GM12878 (cell line): Measurements from ENCODE around the gene NUTM2F. TPM values are rescaled to one million over a fixed set of nuclear protein-coding genes. Genes with fewer than 3 reads are reported as not detected.

Source experiments
- BRCA1 ChIP-seq: IDR thresholded peaks from 2 replicates; pipeline ENCODE4 v1.6.1; 2011; ENCODE audit warnings: low read depth, low read length, improper control_type of control experiment
- CREB1 ChIP-seq: IDR thresholded peaks from 2 replicates; pipeline ENCODE4 v1.6.1; 2012; ENCODE audit warnings: low read depth, mild to moderate bottlenecking, inconsistent platforms
- DPF2 ChIP-seq: fragments of 450-650 bp; IDR thresholded peaks from 2 replicates; pipeline ENCODE4 v1.6.1; 2017; ENCODE audit warnings: mild to moderate bottlenecking
- EGR1 ChIP-seq, 2 experiments: IDR thresholded peaks; 1 replicate in 1 of 2; 2 replicates in 1 of 2; pipeline ENCODE4 v1.6.1; 2011 to 2012; ENCODE audit warnings: low read depth in 2 of 2, low read length in 2 of 2, borderline replicate concordance in 1 of 2, mild to moderate bottlenecking in 1 of 2, moderate library complexity in 1 of 2
- HCFC1 ChIP-seq: fragments of 150-350 bp; IDR thresholded peaks from 2 replicates; pipeline ENCODE4 v1.6.1; 2014; ENCODE audit warnings: low read length
- RB1 ChIP-seq: fragments of 450-650 bp; formaldehyde crosslinking; IDR thresholded peaks from 2 replicates; pipeline ENCODE4 v1.6.1; 2017; ENCODE audit warnings: mild to moderate bottlenecking, borderline replicate concordance
- RCOR1 ChIP-seq: conservative IDR thresholded peaks from 2 replicates; pipeline ENCODE4 v1.6.1; 2012; ENCODE audit warnings: low read depth, low read length, improper control_type of control experiment
- SP1 ChIP-seq: IDR thresholded peaks from one replicate; pipeline ENCODE4 v1.6.1; 2011; ENCODE audit warnings: low read depth, low read length
- SREBF2 ChIP-seq: IDR thresholded peaks from 2 replicates; pipeline ENCODE4 v1.6.1; 2012; ENCODE audit warnings: mild to moderate bottlenecking, low read length
- polyA plus RNA-seq, 11 experiments: library from polyadenylated mRNA; depleted of rRNA in 4 of 11; unstranded in 6 of 11; stranded (reverse) in 5 of 11; fragments of >200 nt; fragmentation: Nextera tagmentation in 4 of 11; fragmentation: Illumina TruSeq in 1 of 11; extraction: Ambion mirVana in 4 of 11; extraction: Trizol in 1 of 11; gene quantifications; 1 replicate in 1 of 11; 2 replicates in 10 of 11; pipeline versions ENCODE4 v1.2.1 to v1.2.3, GENCODE V29; 2011 to 2016; ENCODE audit warnings: inconsistent platforms in 2 of 11, missing spikeins in 2 of 11, low read depth in 1 of 11
- total RNA-seq, 4 experiments: library from RNA; depleted of rRNA in 3 of 4; stranded (reverse); fragments of >200 nt in 3 of 4; fragmentation: Illumina TruSeq in 1 of 4; extraction: Trizol in 1 of 4; gene quantifications; 2 replicates each; pipeline versions ENCODE4 v1.2.1 to v1.2.3, GENCODE V29; 2013 to 2021
- TF ChIP-seq, protein P1 (sequence below): fragments of 450-650 bp; formaldehyde crosslinking; IDR thresholded peaks from 2 replicates; pipeline ENCODE4 v1.4.0; 2022; ENCODE audit warnings: mild to moderate bottlenecking, moderate library complexity
- TF ChIP-seq, protein P2 (sequence below): IDR thresholded peaks from 2 replicates; pipeline ENCODE4 v1.6.1; 2011; ENCODE audit warnings: borderline replicate concordance, low read depth, mild to moderate bottlenecking, moderate library complexity, mixed read lengths, low read length; ENCODE audit not compliant: insufficient read depth; ENCODE audit errors: extremely low read length

NUTM2F gene
- total and polyA plus RNA-seq, 10 of the 15 experiments (the other 5 are each of a cell fraction or from before 2014, with no cell fraction given) = not detected

DNA sequence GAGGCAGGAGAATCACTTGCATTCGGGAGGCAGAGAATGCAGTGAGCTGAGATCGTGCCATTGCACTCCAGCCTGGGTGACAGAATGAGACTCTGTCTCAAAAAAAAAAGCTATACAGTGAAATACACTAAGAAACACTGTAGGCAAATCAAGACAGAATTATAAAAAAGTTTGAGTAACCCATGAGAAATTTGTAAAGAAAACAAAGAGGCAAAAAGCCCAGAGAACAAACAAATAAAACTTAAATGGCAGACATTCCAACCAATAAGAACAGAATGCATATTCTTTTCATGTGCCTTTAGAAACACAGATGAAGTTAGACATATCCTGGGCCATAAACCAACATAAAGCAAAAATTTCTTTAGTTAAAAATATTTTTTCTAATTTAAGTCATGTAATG, 38.8 kb downstream of the NUTM2F start (continued):
- TF ChIP-seq EGR1 (IDR thresholded peaks at IDR 0.05; ENCODE audit: borderline replicate concordance in 1 of 2, low read depth in 2 of 2, low read length in 2 of 2) (no peak), CREB1 (no peak), SREBF2 (no peak), HCFC1 (no peak), RB1 (no peak), SP1 (no peak), BRCA1 (no peak), RCOR1 (no peak), DPF2 (no peak)
- TF ChIP-seq, protein P1, sequence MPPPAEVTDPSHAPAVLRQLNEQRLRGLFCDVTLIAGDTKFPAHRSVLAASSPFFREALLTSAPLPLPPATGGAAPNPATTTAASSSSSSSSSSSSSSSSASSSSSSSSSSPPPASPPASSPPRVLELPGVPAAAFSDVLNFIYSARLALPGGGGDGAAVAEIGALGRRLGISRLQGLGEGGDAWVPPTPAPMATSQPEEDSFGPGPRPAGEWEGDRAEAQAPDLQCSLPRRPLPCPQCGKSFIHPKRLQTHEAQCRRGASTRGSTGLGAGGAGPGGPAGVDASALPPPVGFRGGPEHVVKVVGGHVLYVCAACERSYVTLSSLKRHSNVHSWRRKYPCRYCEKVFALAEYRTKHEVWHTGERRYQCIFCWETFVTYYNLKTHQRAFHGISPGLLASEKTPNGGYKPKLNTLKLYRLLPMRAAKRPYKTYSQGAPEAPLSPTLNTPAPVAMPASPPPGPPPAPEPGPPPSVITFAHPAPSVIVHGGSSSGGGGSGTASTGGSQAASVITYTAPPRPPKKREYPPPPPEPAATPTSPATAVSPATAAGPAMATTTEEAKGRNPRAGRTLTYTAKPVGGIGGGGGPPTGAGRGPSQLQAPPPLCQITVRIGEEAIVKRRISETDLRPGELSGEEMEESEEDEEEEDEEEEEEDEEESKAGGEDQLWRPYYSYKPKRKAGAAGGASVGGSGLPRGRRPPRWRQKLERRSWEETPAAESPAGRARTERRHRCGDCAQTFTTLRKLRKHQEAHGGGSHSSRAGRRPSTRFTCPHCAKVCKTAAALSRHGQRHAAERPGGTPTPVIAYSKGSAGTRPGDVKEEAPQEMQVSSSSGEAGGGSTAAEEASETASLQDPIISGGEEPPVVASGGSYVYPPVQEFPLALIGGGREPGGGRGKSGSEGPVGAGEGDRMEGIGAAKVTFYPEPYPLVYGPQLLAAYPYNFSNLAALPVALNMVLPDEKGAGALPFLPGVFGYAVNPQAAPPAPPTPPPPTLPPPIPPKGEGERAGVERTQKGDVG = no peak
- TF ChIP-seq, protein P2, sequence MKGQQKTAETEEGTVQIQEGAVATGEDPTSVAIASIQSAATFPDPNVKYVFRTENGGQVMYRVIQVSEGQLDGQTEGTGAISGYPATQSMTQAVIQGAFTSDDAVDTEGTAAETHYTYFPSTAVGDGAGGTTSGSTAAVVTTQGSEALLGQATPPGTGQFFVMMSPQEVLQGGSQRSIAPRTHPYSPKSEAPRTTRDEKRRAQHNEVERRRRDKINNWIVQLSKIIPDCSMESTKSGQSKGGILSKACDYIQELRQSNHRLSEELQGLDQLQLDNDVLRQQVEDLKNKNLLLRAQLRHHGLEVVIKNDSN = no peak
